GM11168 (cell line): ENCODE data around the gene B4GALT6.

Experiments used
- in situ Hi-C: fragments of 300-500 bp; cut with MboI; formaldehyde crosslinking; loops from one replicate; pipeline ENCODE4 v1.12.0; 2022; ENCODE audit warnings: low sequenced_read_pairs; ENCODE audit not compliant: unreplicated experiment

Gene B4GALT6

GRCh38 chr18:31643003-31643402, 41.4 kb downstream of the B4GALT6 start:
- in situ Hi-C loops = no loop called here

GRCh38 chr18:31637445-31637844, 46.9 kb downstream of the B4GALT6 start:
- in situ Hi-C loops = no loop called here

DNA sequence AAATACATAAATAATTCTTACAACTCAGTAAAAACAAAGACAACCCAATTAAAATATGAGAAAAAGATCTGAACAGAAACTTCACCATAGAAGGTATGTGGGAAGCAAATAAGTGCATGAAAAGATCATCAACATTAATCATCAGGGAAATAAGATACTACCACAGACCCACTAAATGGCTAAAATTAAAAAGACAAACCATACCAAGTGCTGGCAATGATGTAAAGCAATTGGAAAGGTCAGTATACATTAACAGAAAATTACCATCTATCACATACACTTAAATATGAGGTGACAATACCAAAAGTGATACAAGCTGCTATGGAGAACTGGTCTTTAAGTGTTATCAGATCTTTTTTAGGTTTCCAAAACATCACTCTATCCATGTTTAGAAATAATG, 48.0 kb downstream of the B4GALT6 start:
- in situ Hi-C loops = no loop called here

GRCh38 chr18:31634331-31634713, 50.1 kb downstream of the B4GALT6 start:
- in situ Hi-C loops = no loop called here

DNA sequence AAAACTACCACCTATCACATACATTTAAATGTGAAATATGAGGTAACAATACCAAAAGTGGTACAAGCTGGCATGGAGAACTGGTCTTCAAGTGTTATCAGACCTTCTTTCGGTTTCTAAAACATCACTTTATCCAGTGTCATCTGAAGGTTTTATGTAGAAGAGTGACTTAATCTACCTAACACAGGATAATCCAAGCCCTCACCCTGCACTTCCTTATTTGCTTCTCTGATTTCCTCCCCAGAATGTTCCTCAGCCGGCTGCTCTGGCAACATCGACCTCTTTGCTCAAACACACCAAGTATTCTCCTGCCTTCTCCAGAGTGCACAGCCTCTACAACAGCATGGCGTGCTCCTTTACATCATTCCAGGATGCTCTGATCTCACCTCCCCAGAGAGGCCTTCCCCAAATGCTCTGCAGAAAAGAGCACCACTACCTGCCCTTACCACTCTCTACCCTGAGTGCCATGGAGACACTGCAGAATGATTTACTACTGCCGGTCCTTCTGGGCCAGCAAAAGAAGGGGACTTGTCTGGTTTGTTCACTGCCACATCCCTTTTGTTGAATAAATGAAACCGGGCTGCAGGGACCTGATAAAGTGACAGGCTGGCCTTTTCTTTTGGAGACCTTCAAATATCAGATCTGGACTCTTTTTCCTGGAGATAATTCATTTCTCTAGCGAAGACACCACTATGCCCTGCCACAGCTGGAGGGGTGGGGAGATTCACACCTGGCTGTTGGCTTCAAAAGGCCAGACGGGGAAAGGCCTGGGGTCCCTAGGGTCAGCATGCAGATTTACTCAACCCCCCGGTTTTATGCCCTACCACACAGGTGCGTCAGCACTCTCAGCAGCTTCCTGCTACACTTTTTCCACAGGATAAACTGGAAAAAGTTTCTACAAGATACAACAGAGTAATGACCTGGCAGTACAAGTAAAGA, 50.7 kb downstream of the B4GALT6 start:
- in situ Hi-C loops = no loop called here

DNA sequence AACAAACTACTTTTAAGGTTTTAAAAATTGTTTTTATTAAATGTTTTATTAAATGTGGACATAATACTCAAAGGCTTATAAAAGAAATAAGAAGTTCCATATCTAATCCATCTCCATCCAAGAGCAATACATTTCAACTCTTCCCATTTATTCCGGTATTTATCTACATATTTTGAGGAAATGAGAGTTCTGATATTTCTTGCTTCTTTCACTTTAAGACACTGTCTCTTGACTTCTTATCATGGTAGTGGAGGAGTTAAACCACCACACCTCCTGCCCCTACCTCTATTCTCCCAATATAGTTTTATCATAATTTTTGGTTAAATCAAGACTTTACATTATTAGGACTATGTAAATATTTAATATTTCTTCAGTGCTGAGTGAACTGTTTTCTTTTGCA, 52.0 kb downstream of the B4GALT6 start:
- in situ Hi-C loops = no loop called here

DNA sequence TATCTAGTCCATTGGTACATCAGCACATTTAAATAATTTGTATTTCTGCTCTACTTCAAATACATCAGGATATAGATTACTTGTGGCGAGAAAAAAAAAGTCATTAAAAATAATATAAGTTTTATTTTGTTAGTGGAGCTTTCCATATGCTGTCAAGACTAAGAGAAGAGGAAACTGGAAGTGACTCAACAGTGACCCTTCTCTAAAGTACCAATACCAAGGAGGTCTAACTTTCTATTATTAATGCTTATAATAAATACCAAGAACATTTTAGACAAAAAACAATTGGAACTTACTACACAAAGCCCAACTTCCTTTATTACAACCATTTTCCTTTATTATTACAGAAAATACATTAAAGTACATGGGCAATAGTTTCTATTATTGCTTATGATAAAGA, 52.9 kb downstream of the B4GALT6 start:
- in situ Hi-C loops = no loop called here

DNA sequence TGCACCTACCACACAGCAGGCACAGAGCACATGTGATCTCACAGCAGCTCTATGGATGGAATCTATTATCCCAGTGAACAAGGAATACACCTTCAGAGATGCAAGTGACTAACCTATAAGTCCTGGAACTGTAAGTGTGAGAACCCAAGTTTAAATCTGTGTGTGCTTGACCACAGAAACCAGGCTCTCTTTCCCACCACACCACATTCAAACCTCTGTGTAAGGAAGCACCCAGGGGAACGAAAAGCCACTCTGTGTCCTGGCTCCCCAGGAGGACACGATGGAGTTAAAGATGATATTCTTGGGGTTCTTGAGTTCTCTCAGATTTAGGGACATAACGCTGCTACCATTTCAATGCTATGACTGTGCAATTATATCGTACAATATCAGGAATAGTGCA, 53.8 kb downstream of the B4GALT6 start:
- in situ Hi-C loops = no loop called here

- in situ Hi-C loops = no loop called here
These were observed 58.0 kb downstream of the B4GALT6 start for GRCh38 chr18:31626409-31626808.

DNA sequence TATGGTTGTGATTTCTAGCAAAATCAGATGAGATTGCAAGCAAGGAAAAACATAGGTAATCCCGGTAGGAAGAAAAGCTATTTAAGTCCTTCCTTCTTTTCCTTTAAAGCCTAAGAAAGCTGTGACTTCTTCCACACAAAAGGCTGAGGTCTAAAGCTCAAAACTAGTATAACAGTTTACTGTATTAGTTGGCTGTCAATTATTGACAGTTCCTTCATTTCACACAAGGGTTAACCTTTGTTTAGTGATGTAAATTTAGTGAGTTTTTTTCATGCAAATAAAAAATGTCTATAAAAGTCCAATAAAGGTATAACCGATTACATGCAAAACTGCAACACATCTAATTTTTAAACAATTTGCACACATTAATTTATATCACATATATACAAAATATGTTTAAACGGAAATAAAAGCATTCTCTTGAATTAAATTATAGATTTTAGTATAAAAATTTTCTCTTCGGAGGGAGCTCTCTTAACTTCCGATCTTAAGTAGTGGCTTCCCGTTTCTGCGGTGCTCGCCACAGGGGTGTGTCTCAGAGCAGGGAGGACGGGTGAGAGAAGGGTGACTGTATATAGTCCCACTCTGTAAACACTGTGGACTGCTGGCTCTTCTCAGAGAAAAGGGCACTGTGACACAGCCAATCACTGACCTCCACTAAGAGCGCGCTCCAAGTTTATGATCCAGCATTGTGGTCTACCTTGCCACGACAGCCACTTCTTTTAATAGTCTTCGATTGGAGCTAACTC, 59.3 kb downstream of the B4GALT6 start:
- in situ Hi-C loops = no loop called here

DNA sequence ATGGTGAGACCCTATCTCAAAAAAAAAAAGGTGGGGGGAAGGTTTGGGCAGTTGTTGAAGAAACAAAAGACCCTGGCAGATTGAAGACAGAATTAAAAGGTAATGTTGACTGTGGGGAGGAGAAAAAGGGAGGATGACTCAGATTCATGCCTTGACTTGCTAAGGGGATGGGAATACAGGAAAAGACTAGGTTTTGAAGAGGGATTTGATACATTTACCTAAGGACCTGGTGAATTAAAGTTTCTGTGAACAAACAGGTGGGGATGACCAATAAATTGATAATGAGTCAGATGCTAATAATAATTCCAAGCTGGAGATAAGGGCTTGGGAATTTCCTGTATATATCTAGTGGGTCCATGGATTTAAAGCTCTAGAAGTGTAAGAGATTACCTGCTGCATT, 65.1 kb downstream of the B4GALT6 start:
- in situ Hi-C loops = no loop called here

GRCh38 chr18:31618801-31619200, 65.6 kb downstream of the B4GALT6 start:
- in situ Hi-C loops = no loop called here

GRCh38 chr18:31617031-31617717, 67.2 kb downstream of the B4GALT6 start:
- in situ Hi-C loops = no loop called here

- in situ Hi-C loops = no loop called here
These were observed 67.8 kb downstream of the B4GALT6 start for GRCh38 chr18:31616586-31616985.

- in situ Hi-C loops = no loop called here
These were observed 70.3 kb downstream of the B4GALT6 start for GRCh38 chr18:31614044-31614443.

- in situ Hi-C loops = no loop called here
These were observed 72.3 kb downstream of the B4GALT6 start for GRCh38 chr18:31612124-31612523.

DNA sequence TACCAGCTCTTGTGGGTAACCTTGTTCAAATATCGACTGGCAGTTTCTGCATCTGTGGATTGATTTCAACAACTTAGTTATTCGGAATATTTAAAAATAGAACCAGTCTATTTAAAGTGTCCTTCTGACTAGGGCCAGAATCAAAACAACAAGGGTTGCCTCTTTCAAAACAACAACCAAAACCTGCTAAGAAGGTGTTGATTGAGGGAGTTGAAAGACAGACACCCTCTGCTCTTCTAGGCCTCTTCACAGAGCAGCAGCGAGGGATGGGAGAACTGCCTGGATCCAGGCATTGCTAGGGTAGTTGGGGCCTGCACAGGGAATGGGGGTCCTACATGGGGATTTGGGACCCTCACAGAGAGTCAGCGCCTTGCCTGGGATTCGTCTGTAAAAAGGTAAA, 72.9 kb downstream of the B4GALT6 start:
- in situ Hi-C loops = no loop called here

- in situ Hi-C loops = no loop called here
These were observed 73.8 kb downstream of the B4GALT6 start for GRCh38 chr18:31610286-31611205.

DNA sequence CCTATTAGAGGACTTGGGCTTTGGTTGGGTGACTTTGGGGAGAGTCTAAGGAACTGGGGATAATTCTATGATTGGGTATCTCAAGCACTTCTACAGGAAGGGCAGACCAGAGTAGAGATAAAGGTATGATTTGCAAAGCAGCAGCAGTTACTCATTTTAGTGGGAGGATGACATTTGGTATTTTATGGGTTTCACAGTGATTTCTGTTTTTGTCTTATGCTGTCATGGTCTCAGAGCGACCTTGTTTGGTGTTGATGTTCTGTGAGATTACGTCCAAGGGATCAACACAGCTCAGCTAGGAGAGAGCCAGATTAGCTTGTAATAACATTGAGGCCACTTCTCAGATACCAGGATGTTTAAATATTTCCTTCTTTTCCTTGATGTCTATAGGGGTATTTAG, 74.5 kb downstream of the B4GALT6 start:
- in situ Hi-C loops = no loop called here

DNA sequence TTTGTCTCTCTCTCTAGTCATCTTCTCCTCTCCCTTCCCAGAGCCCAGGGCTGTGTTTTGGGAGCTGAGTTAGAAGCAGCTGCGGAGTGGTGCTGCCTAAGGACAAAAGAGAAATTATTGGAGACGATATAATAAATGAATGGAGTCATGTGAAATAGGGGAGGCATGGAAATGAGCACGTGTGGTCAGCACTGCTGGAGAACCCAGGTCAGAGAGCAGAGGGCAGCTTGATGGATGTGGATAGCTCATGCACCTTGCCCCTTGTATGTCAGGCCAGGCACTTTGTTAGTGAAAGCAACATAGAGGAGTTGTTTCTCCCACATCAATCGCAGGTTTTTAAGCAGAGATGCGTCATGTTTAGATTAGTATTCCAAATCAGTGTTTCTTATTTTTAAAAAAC, 77.0 kb downstream of the B4GALT6 start:
- in situ Hi-C loops = no loop called here
